ENCODE results near the gene SOD3. TPM values are rescaled to one million over a fixed set of nuclear protein-coding genes. Genes with fewer than 3 reads are reported as not detected.
A peak's percentile ranks its signal among the peaks of the same experiment; 100 is the strongest.

Gene SOD3
- total and polyA plus RNA-seq, 10 donors = 4.0 to 28.8 (median 14.4) TPM

- intact Hi-C loops (cut with DNase I; ENCODE audit: low total_unique reads) = no loop called here
- H3K27me3 ChIP-seq (replicated peaks in 1 of 7) = peaks cover 0 to 15% (median 0%) of the 10 kb centered on the region in 7 donors
- H3K9me3 ChIP-seq = peaks cover 0 to 18% (median 5%) of the 10 kb centered on the region in 8 donors
- peaks cover 0 to 18% (median 1%) of the 10 kb centered on the region in 6 donors for H3K4me1 ChIP-seq
- H3K27ac ChIP-seq = no peak overlapping the region
- TF ChIP-seq POLR2AphosphoS5 (IDR thresholded peaks at IDR 0.05) (no peak), POLR2A (IDR thresholded peaks at IDR 0.05) (no peak)
- TF ChIP-seq, protein P1, sequence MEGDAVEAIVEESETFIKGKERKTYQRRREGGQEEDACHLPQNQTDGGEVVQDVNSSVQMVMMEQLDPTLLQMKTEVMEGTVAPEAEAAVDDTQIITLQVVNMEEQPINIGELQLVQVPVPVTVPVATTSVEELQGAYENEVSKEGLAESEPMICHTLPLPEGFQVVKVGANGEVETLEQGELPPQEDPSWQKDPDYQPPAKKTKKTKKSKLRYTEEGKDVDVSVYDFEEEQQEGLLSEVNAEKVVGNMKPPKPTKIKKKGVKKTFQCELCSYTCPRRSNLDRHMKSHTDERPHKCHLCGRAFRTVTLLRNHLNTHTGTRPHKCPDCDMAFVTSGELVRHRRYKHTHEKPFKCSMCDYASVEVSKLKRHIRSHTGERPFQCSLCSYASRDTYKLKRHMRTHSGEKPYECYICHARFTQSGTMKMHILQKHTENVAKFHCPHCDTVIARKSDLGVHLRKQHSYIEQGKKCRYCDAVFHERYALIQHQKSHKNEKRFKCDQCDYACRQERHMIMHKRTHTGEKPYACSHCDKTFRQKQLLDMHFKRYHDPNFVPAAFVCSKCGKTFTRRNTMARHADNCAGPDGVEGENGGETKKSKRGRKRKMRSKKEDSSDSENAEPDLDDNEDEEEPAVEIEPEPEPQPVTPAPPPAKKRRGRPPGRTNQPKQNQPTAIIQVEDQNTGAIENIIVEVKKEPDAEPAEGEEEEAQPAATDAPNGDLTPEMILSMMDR (IDR thresholded peaks at IDR 0.05 in 8 of 11, conservative IDR thresholded peaks at IDR 0.05 in 3 of 11) = no peak
- DNase-seq = no peak
- no peaks in the 10 kb centered on the region for H3K36me3 ChIP-seq
- H3K4me3 ChIP-seq = no peak overlapping the region
Measured at GRCh38 chr4:24791043-24791442, 4.3 kb upstream of the SOD3 start.

DNA sequence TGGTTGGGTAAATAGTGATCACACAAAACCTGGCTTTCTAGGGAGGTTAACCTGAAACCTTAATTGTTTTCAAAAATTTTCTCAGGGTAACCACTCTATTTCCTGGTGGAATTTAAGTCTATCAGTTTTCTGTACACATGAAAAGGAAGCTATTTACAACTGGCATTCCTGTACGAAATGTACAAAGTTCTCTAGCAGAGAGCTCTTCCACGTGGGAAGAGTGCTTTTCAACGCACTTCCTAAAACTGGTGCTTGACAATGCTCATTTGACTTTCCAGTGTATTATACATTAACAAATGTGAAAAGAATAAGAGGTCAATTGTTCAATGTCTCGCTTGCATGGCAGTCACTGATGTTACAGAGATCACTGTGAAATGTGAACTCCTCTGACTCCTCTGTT lies 2.8 kb upstream of the SOD3 start:
- intact Hi-C loops (cut with DNase I; ENCODE audit: low total_unique reads) = no loop called here
- no peak overlapping the region for H3K27ac ChIP-seq
- H3K27me3 ChIP-seq (replicated peaks in 1 of 7) = peaks cover 0 to 27% (median 0%) of the 10 kb centered on the region in 7 donors
- peaks cover 0 to 4% (median 0%) of the 10 kb centered on the region in 8 donors for H3K9me3 ChIP-seq
- H3K36me3 ChIP-seq = no peaks in the 10 kb centered on the region
- WGBS, 5 donors = 64 to 77% (median 70%) methylated on average over 4 of the region's 4 CpGs
- no peak overlapping the region for H3K4me3 ChIP-seq
- TF ChIP-seq, protein P1 (IDR thresholded peaks at IDR 0.05 in 8 of 11, conservative IDR thresholded peaks at IDR 0.05 in 3 of 11) = no peak
- no peak for TF ChIP-seq POLR2A (IDR thresholded peaks at IDR 0.05)
- no peak for TF ChIP-seq POLR2AphosphoS5 (IDR thresholded peaks at IDR 0.05)
- no peak for DNase-seq
- H3K4me1 ChIP-seq = peaks cover 0 to 18% (median 1%) of the 10 kb centered on the region in 6 donors

- DNase-seq = no peak
- no peak for TF ChIP-seq POLR2A (IDR thresholded peaks at IDR 0.05)
- TF ChIP-seq, protein P1 (IDR thresholded peaks at IDR 0.05 in 8 of 11, conservative IDR thresholded peaks at IDR 0.05 in 3 of 11) = no peak
- TF ChIP-seq POLR2AphosphoS5 (IDR thresholded peaks at IDR 0.05) = no peak
- peaks cover 0 to 2% (median 0%) of the 10 kb centered on the region in 8 donors for H3K9me3 ChIP-seq
- no peak overlapping the region for H3K4me3 ChIP-seq
- H3K27ac ChIP-seq = peak overlapping the region in 4 of 8 donors; percentile 46 to 74 (median 60)
- H3K27me3 ChIP-seq (replicated peaks in 1 of 7) = peaks cover 0 to 36% (median 2%) of the 10 kb centered on the region in 7 donors
- H3K4me1 ChIP-seq = peaks cover 0 to 18% (median 1%) of the 10 kb centered on the region in 6 donors
- intact Hi-C loops (cut with DNase I; ENCODE audit: low total_unique reads) = no loop called here
- H3K36me3 ChIP-seq = no peaks in the 10 kb centered on the region
- 56 to 71% (median 56%) methylated on average over 8 of the region's 8 CpGs for WGBS, 5 donors
Measured at GRCh38 chr4:24793219-24794005, 2.0 kb upstream of the SOD3 start.

DNA sequence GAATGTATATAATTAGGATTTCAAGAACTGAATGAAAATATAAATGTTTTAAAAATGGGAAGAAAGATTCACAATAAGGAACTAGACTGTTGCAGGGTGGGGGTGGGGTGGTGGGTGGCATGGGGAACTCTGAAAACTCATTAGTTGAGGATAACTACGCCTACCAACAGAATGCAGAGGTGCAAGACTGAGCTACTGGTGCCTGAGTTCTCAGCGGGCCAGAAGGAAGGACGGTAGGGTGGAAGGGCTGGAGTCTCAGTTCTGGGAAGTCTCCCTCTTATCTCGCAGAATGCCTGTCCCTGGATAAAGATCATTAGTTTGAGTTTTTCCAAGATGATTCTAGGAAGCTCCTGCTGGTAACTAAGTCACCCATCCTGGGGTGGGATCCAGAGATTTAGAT lies 1.3 kb upstream of the SOD3 start:
- no peak for DNase-seq
- H3K36me3 ChIP-seq = no peaks in the 10 kb centered on the region
- no peak overlapping the region for H3K4me3 ChIP-seq
- WGBS, 5 donors = 37 to 59% (median 55%) methylated on average over 4 of the region's 4 CpGs
- H3K4me1 ChIP-seq = peaks cover 0 to 18% (median 1%) of the 10 kb centered on the region in 6 donors
- intact Hi-C loops (cut with DNase I; ENCODE audit: low total_unique reads) = no loop called here
- no peaks in the 10 kb centered on the region for H3K9me3 ChIP-seq
- no peak for TF ChIP-seq POLR2A (IDR thresholded peaks at IDR 0.05)
- H3K27me3 ChIP-seq (replicated peaks in 1 of 7) = peaks cover 0 to 42% (median 7%) of the 10 kb centered on the region in 7 donors
- peak overlapping the region; percentile 40 to 74 (median 54) for H3K27ac ChIP-seq

All from spleen (tissue), 11 donors.